HEK293 (cell line): ENCODE data around the gene CACNA2D4.

Experiments
- CTCF ChIA-PET: fragments of 350-600 bp; formaldehyde crosslinking; extraction: SDS; loops from one replicate; lab custom pipeline; 2021; ENCODE audit warnings: antibody characterized with exemption; lab: Yijun Ruan, JAX
- POLR2A ChIA-PET: fragments of 300-600 bp; formaldehyde crosslinking; extraction: SDS; loops from one replicate; lab custom pipeline; 2020; ENCODE audit warnings: antibody characterized with exemption, inconsistent platforms; lab: Yijun Ruan, JAX
- H3K27ac ChIP-seq: fragments of 200-500 bp; sonication (Bioruptor generic); 2 replicates; pipeline ENCODE4 v1.5.1; 2014; ENCODE audit warnings: low read depth, low read length, control low read depth, inconsistent platforms; ENCODE audit errors: extremely low read depth
- H3K36me3 ChIP-seq, 2 experiments: fragments of 200-500 bp in 1 of 2; sonication (Bioruptor generic) in 1 of 2; 1 replicate in 1 of 2; 2 replicates in 1 of 2; pipeline ENCODE4 v1.5.1; 2014 to 2017; ENCODE audit warnings: inconsistent platforms in 2 of 2, low read length in 2 of 2; ENCODE audit not compliant: control insufficient read depth in 2 of 2, insufficient read depth in 1 of 2
- H3K4me1 ChIP-seq: fragments of 200-500 bp; sonication (Bioruptor generic); 2 replicates; pipeline ENCODE4 v1.5.1; 2014; ENCODE audit warnings: mild to moderate bottlenecking, low read length, inconsistent platforms; ENCODE audit not compliant: control insufficient read depth, insufficient read depth
- H3K4me3 ChIP-seq: 2 replicates; pipeline ENCODE4 v1.5.1; 2011; ENCODE audit warnings: low read depth, mild to moderate bottlenecking, control low read depth, low read length, moderate library complexity
- H3K9me3 ChIP-seq: fragments of 200-500 bp; sonication (Bioruptor generic); 2 replicates; pipeline ENCODE4 v1.5.1; 2014; ENCODE audit warnings: low read depth, low read length, inconsistent platforms; ENCODE audit not compliant: control insufficient read depth, insufficient read depth
- BCL11B ChIP-seq: fragments of 450-650 bp; formaldehyde crosslinking; IDR thresholded peaks from 2 replicates; pipeline ENCODE4 v1.5.1; 2016; ENCODE audit warnings: low read depth, missing biosample characterization, missing genetic modification characterization
- BCL6B ChIP-seq: fragments of 450-650 bp; formaldehyde crosslinking; IDR thresholded peaks from 2 replicates; pipeline ENCODE4 v1.5.1; 2017; ENCODE audit warnings: missing biosample characterization, missing genetic modification characterization
- KLF10 ChIP-seq: fragments of 450-650 bp; IDR thresholded peaks from 2 replicates; pipeline ENCODE4 v1.5.1; 2018; ENCODE audit warnings: missing biosample characterization, mild to moderate bottlenecking, missing genetic modification characterization
- MZF1 ChIP-seq: fragments of 450-650 bp; formaldehyde crosslinking; IDR thresholded peaks from 2 replicates; pipeline ENCODE4 v1.5.1; 2017; ENCODE audit warnings: missing biosample characterization, missing genetic modification characterization, borderline replicate concordance
- PRDM6 ChIP-seq: fragments of 450-650 bp; formaldehyde crosslinking; IDR thresholded peaks from 2 replicates; pipeline ENCODE4 v1.5.1; 2017; ENCODE audit warnings: missing biosample characterization, missing genetic modification characterization
- SALL2 ChIP-seq: fragments of 450-650 bp; formaldehyde crosslinking; IDR thresholded peaks from 2 replicates; pipeline ENCODE4 v1.5.0; 2017; ENCODE audit warnings: missing biosample characterization, mild to moderate bottlenecking, missing genetic modification characterization, borderline replicate concordance
- ZFP69B ChIP-seq: fragments of 450-650 bp; formaldehyde crosslinking; IDR thresholded peaks from 2 replicates; pipeline ENCODE4 v1.5.1; 2016; ENCODE audit warnings: missing biosample characterization, missing genetic modification characterization
- ZIC2 ChIP-seq: fragments of 450-650 bp; formaldehyde crosslinking; IDR thresholded peaks from 2 replicates; pipeline ENCODE4 v1.5.1; 2016; ENCODE audit warnings: missing biosample characterization, missing genetic modification characterization
- ZNF19 ChIP-seq: fragments of 450-650 bp; formaldehyde crosslinking; IDR thresholded peaks from 2 replicates; pipeline ENCODE4; 2016; ENCODE audit warnings: missing biosample characterization, missing genetic modification characterization, low read depth
- ZNF239 ChIP-seq: fragments of 450-650 bp; formaldehyde crosslinking; IDR thresholded peaks from 2 replicates; pipeline ENCODE4 v1.5.1; 2016; ENCODE audit warnings: missing biosample characterization, missing genetic modification characterization
- ZNF280C ChIP-seq: fragments of 450-650 bp; formaldehyde crosslinking; IDR thresholded peaks from 2 replicates; pipeline ENCODE4 v1.5.1; 2016; ENCODE audit warnings: missing biosample characterization, missing genetic modification characterization
- ZNF292 ChIP-seq: fragments of 450-650 bp; formaldehyde crosslinking; IDR thresholded peaks from 2 replicates; pipeline ENCODE4 v1.5.1; 2016; ENCODE audit warnings: low read depth, missing biosample characterization, missing genetic modification characterization, borderline replicate concordance
- ZNF341 ChIP-seq: fragments of 450-650 bp; formaldehyde crosslinking; IDR thresholded peaks from 2 replicates; pipeline ENCODE4; 2016; ENCODE audit warnings: low read depth, missing biosample characterization, missing genetic modification characterization
- ZNF350 ChIP-seq: fragments of 450-650 bp; formaldehyde crosslinking; IDR thresholded peaks from 2 replicates; pipeline ENCODE4 v1.5.0; 2017; ENCODE audit warnings: missing biosample characterization, mild to moderate bottlenecking, missing genetic modification characterization
- ZNF366 ChIP-seq: fragments of 450-650 bp; formaldehyde crosslinking; conservative IDR thresholded peaks from 2 replicates; pipeline ENCODE4 v1.5.1; 2016; ENCODE audit warnings: missing biosample characterization, missing genetic modification characterization
- ZNF501 ChIP-seq: fragments of 450-650 bp; formaldehyde crosslinking; IDR thresholded peaks from 2 replicates; pipeline ENCODE4 v1.5.1; 2016; ENCODE audit warnings: missing biosample characterization, missing genetic modification characterization
- ZNF521 ChIP-seq: fragments of 450-650 bp; formaldehyde crosslinking; IDR thresholded peaks from 2 replicates; pipeline ENCODE4 v1.5.1; 2017; ENCODE audit warnings: missing biosample characterization, mild to moderate bottlenecking, missing genetic modification characterization
- ZNF621 ChIP-seq: fragments of 450-650 bp; formaldehyde crosslinking; IDR thresholded peaks from 2 replicates; pipeline ENCODE4 v1.5.1; 2017; ENCODE audit warnings: missing biosample characterization, missing genetic modification characterization
- ZNF629 ChIP-seq: fragments of 450-650 bp; formaldehyde crosslinking; IDR thresholded peaks from 2 replicates; pipeline ENCODE4 v1.5.1; 2017; ENCODE audit warnings: missing biosample characterization, missing genetic modification characterization
- ZNF670 ChIP-seq: fragments of 450-650 bp; formaldehyde crosslinking; IDR thresholded peaks from 2 replicates; pipeline ENCODE4 v1.5.1; 2016; ENCODE audit warnings: missing biosample characterization, missing genetic modification characterization, low read depth
- ZNF692 ChIP-seq: fragments of 450-650 bp; formaldehyde crosslinking; IDR thresholded peaks from 2 replicates; pipeline ENCODE4 v1.5.1; 2016; ENCODE audit warnings: missing biosample characterization, missing genetic modification characterization
- ZNF768 ChIP-seq: fragments of 450-650 bp; formaldehyde crosslinking; IDR thresholded peaks from 2 replicates; pipeline ENCODE4 v1.5.1; 2018; ENCODE audit warnings: missing biosample characterization, mild to moderate bottlenecking, missing genetic modification characterization

CACNA2D4 gene

GRCh38 chr12:1844661-1845409, 73.6 kb downstream of the CACNA2D4 start (continued):
- TF ChIP-seq PRDM6 (tag by site-specific recombination): no peak
- no peak for TF ChIP-seq BCL11B (tag by site-specific recombination)
- TF ChIP-seq ZNF292: no peak
- no peak for TF ChIP-seq ZNF629 (tag by site-specific recombination)
- no peak for TF ChIP-seq ZFP69B (tag by site-specific recombination)
- no peak for TF ChIP-seq ZNF521 (tag by site-specific recombination)
- TF ChIP-seq ZNF621 (tag by site-specific recombination): no peak
- no peak for TF ChIP-seq ZNF19 (tag by site-specific recombination)
- no peak for TF ChIP-seq ZNF350 (tag by site-specific recombination)

GRCh38 chr12:1844223-1844622, 74.2 kb downstream of the CACNA2D4 start:
- H3K9me3 ChIP-seq: no peaks in the 10 kb centered on the region
- TF ChIP-seq ZNF670 (tag by site-specific recombination) (no peak), ZNF692 (tag by site-specific recombination) (no peak), ZIC2 (tag by site-specific recombination) (peak; percentile 46; the same call in 1 of the 2 replicates)
- ChIA-PET POLR2A (no interaction called here), CTCF (no interaction called here)
- H3K27ac ChIP-seq: no peak overlapping the region
- H3K36me3 ChIP-seq: no peaks in the 10 kb centered on the region
- H3K4me1 ChIP-seq: no peaks in the 10 kb centered on the region
- H3K4me3 ChIP-seq: no peak overlapping the region

- TF ChIP-seq ZNF366 (tag by site-specific recombination): no peak
- no peak for TF ChIP-seq SALL2 (tag by site-specific recombination)
- TF ChIP-seq KLF10 (tag by site-specific recombination): no peak
- TF ChIP-seq ZNF501 (tag by site-specific recombination): no peak
- Histone ChIP-seq H3K4me3 (no peak overlapping the region), H3K27ac (no peak overlapping the region), H3K4me1 (no peaks in the 10 kb centered on the region), H3K9me3 (no peaks in the 10 kb centered on the region), H3K36me3 (no peaks in the 10 kb centered on the region)
- POLR2A ChIA-PET: no interaction called here
- CTCF ChIA-PET: no interaction called here
These were observed 74.8 kb downstream of the CACNA2D4 start for GRCh38 chr12:1843641-1844005.

GRCh38 chr12:1842905-1843640, 75.4 kb downstream of the CACNA2D4 start:
- TF ChIP-seq BCL6B (tag by site-specific recombination) (no peak), MZF1 (tag by site-specific recombination) (no peak), ZNF768 (tag by site-specific recombination) (peak; percentile 81; the same call in 1 of the 2 replicates), ZNF341 (tag by site-specific recombination) (0 out of 2 replicates have a peak, but pooled peaks have one; percentile 14), ZNF239 (tag by site-specific recombination) (no peak), ZNF280C (tag by site-specific recombination) (no peak)
- TF ChIP-seq, all 188 proteins: peak for 2
- ChIA-PET CTCF (interaction anchor here (0.6 kb wide), 1 partner anchor 944 kb away, joined by 4 read pairs; no protein-coding TSS in a partner anchor), POLR2A (no interaction called here)
- Histone ChIP-seq H3K4me1 (no peaks in the 10 kb centered on the region), H3K27ac (no peak overlapping the region), H3K4me3 (no peak overlapping the region), H3K9me3 (no peaks in the 10 kb centered on the region), H3K36me3 (no peaks in the 10 kb centered on the region)
